Measurements from ENCODE around the gene HP1BP3. TPM values are rescaled to one million over a fixed set of nuclear protein-coding genes. Genes with fewer than 3 reads are reported as not detected.
A peak's percentile ranks its signal among the peaks of the same experiment; 100 is the strongest.

Gene HP1BP3
- total RNA-seq, 2 donors from 2014 or later: 182 to 347 TPM

- Mint-ChIP-seq H3K36me3 (no peaks in the 10 kb centered on the region), H3K4me3 (no peak overlapping the region), H3K27me3 (peaks cover 0 to 8% of the 10 kb centered on the region in 2 donors), H3K9me3 (no peaks in the 10 kb centered on the region), H3K27ac (no peak overlapping the region), H3K4me1 (ENCODE audit: low read depth in 2 of 2) (no peaks in the 10 kb centered on the region)
- ATAC-seq (no peak), DNase-seq (ENCODE audit: low spot score) (no peak)
Observed at GRCh38 chr1:20708057-20708456, 79.0 kb downstream of the HP1BP3 start.

- H3K9me3 Mint-ChIP-seq: no peaks in the 10 kb centered on the region
- H3K27me3 Mint-ChIP-seq: peaks cover 0 to 8% of the 10 kb centered on the region in 2 donors
- ATAC-seq (no peak), DNase-seq (ENCODE audit: low spot score) (no peak)
- no peaks in the 10 kb centered on the region for H3K4me1 Mint-ChIP-seq (ENCODE audit: low read depth in 2 of 2)
- no peak overlapping the region for H3K4me3 Mint-ChIP-seq
- no peak overlapping the region for H3K27ac Mint-ChIP-seq
- no peaks in the 10 kb centered on the region for H3K36me3 Mint-ChIP-seq
Observed at GRCh38 chr1:20706841-20707240, 80.3 kb downstream of the HP1BP3 start.

- Mint-ChIP-seq H3K4me3 (no peak overlapping the region), H3K27ac (no peak overlapping the region), H3K36me3 (no peaks in the 10 kb centered on the region), H3K9me3 (no peaks in the 10 kb centered on the region), H3K4me1 (ENCODE audit: low read depth in 2 of 2) (no peaks in the 10 kb centered on the region), H3K27me3 (peaks cover 0 to 8% of the 10 kb centered on the region in 2 donors)
- ATAC-seq (no peak), DNase-seq (ENCODE audit: low spot score) (no peak)
Observed at GRCh38 chr1:20705203-20705755, 81.8 kb downstream of the HP1BP3 start.

- Mint-ChIP-seq H3K4me3 (no peak overlapping the region), H3K27me3 (peaks cover 0 to 8% of the 10 kb centered on the region in 2 donors), H3K36me3 (no peaks in the 10 kb centered on the region), H3K4me1 (ENCODE audit: low read depth in 2 of 2) (no peaks in the 10 kb centered on the region), H3K9me3 (no peaks in the 10 kb centered on the region), H3K27ac (no peak overlapping the region)
- DNase-seq (ENCODE audit: low spot score) (no peak), ATAC-seq (no peak)
Observed at GRCh38 chr1:20704390-20705202, 82.5 kb downstream of the HP1BP3 start.

- Mint-ChIP-seq H3K36me3 (no peaks in the 10 kb centered on the region), H3K27me3 (peaks cover 0 to 6% of the 10 kb centered on the region in 2 donors), H3K4me1 (ENCODE audit: low read depth in 2 of 2) (no peaks in the 10 kb centered on the region), H3K9me3 (no peaks in the 10 kb centered on the region), H3K4me3 (no peak overlapping the region), H3K27ac (no peak overlapping the region)
- DNase-seq (ENCODE audit: low spot score) (no peak), ATAC-seq (no peak)
Observed at GRCh38 chr1:20703124-20703756, 83.9 kb downstream of the HP1BP3 start.

GRCh38 chr1:20702416-20702815 lies 84.7 kb downstream of the HP1BP3 start:
- Mint-ChIP-seq H3K9me3 (no peaks in the 10 kb centered on the region), H3K27me3 (peaks cover 0 to 6% of the 10 kb centered on the region in 2 donors), H3K36me3 (no peaks in the 10 kb centered on the region), H3K4me3 (no peak overlapping the region), H3K27ac (no peak overlapping the region), H3K4me1 (ENCODE audit: low read depth in 2 of 2) (no peaks in the 10 kb centered on the region)
- ATAC-seq (no peak), DNase-seq (ENCODE audit: low spot score) (no peak)

- no peaks in the 10 kb centered on the region for H3K4me1 Mint-ChIP-seq (ENCODE audit: low read depth in 2 of 2)
- H3K27ac Mint-ChIP-seq: no peak overlapping the region
- H3K9me3 Mint-ChIP-seq: no peaks in the 10 kb centered on the region
- no peak for ATAC-seq
- no peak for DNase-seq (ENCODE audit: low spot score)
- H3K36me3 Mint-ChIP-seq: no peaks in the 10 kb centered on the region
- H3K4me3 Mint-ChIP-seq: no peak overlapping the region
- peaks cover 0 to 4% of the 10 kb centered on the region in 2 donors for H3K27me3 Mint-ChIP-seq
Observed at GRCh38 chr1:20701847-20702246, 85.3 kb downstream of the HP1BP3 start.

- Mint-ChIP-seq H3K36me3 (no peaks in the 10 kb centered on the region), H3K4me3 (no peak overlapping the region), H3K9me3 (no peaks in the 10 kb centered on the region), H3K27ac (no peak overlapping the region), H3K4me1 (ENCODE audit: low read depth in 2 of 2) (peaks cover 0 to under 1% of the 10 kb centered on the region in 2 donors), H3K27me3 (peaks cover 0 to 4% of the 10 kb centered on the region in 2 donors)
- ATAC-seq (no peak), DNase-seq (ENCODE audit: low spot score) (no peak)
Observed at GRCh38 chr1:20701446-20701845, 85.7 kb downstream of the HP1BP3 start.

GRCh38 chr1:20700636-20701215 lies 86.4 kb downstream of the HP1BP3 start:
- no peaks in the 10 kb centered on the region for H3K36me3 Mint-ChIP-seq
- H3K9me3 Mint-ChIP-seq: no peaks in the 10 kb centered on the region
- H3K4me1 Mint-ChIP-seq (ENCODE audit: low read depth in 2 of 2): peaks cover 5 to 7% of the 10 kb centered on the region in 2 donors
- H3K4me3 Mint-ChIP-seq: no peak overlapping the region
- DNase-seq (ENCODE audit: low spot score) (peak; percentile 58), ATAC-seq (no peak)
- H3K27me3 Mint-ChIP-seq: peaks cover 0 to 4% of the 10 kb centered on the region in 2 donors
- no peak overlapping the region for H3K27ac Mint-ChIP-seq

GRCh38 chr1:20699558-20699957 lies 87.5 kb downstream of the HP1BP3 start:
- no peaks in the 10 kb centered on the region for H3K9me3 Mint-ChIP-seq

GRCh38 chr1:20698195-20698910 lies 88.8 kb downstream of the HP1BP3 start:
- ATAC-seq (no peak), DNase-seq (ENCODE audit: low spot score) (no peak)
- Mint-ChIP-seq H3K9me3 (no peaks in the 10 kb centered on the region), H3K27ac (no peak overlapping the region), H3K27me3 (peaks cover 0 to 7% of the 10 kb centered on the region in 2 donors), H3K4me1 (ENCODE audit: low read depth in 2 of 2) (peaks cover 5 to 7% of the 10 kb centered on the region in 2 donors), H3K4me3 (no peak overlapping the region), H3K36me3 (no peaks in the 10 kb centered on the region)

More at GRCh38 chr1:20699558-20699957, 87.5 kb downstream of the HP1BP3 start:
- Mint-ChIP-seq H3K4me1 (ENCODE audit: low read depth in 2 of 2) (peaks cover 5 to 7% of the 10 kb centered on the region in 2 donors), H3K27me3 (peaks cover 0 to 7% of the 10 kb centered on the region in 2 donors), H3K36me3 (no peaks in the 10 kb centered on the region), H3K27ac (no peak overlapping the region), H3K4me3 (no peak overlapping the region)
- DNase-seq (ENCODE audit: low spot score): no peak
- ATAC-seq: no peak

- ATAC-seq (no peak), DNase-seq (ENCODE audit: low spot score) (no peak)
- peaks cover 5 to 7% of the 10 kb centered on the region in 2 donors for H3K4me1 Mint-ChIP-seq (ENCODE audit: low read depth in 2 of 2)
- no peaks in the 10 kb centered on the region for H3K36me3 Mint-ChIP-seq
- H3K4me3 Mint-ChIP-seq: no peak overlapping the region
- H3K9me3 Mint-ChIP-seq: no peaks in the 10 kb centered on the region
- H3K27ac Mint-ChIP-seq: no peak overlapping the region
- peaks cover 0 to 3% of the 10 kb centered on the region in 2 donors for H3K27me3 Mint-ChIP-seq
Observed at GRCh38 chr1:20697563-20697962, 89.5 kb downstream of the HP1BP3 start.

Data from natural killer cell treated with Interleukin-12 subunit alpha and Interleukin-12 subunit beta and Interleukin-15 and Interleukin-18, amount 100 ng/mL, for 72 hours (primary cell).